ENCODE results near the gene ANKRD33. TPM values are rescaled to one million over a fixed set of nuclear protein-coding genes. Genes with fewer than 3 reads are reported as not detected.

ANKRD33 gene
- total RNA-seq, 2 experiments from 2014 or later: not detected

GRCh38 chr12:51871918-51872688, 15.8 kb upstream of the ANKRD33 start:
- CTCF ChIA-PET (ENCODE audit: unreplicated experiment): interaction anchor here (0.6 kb wide), 1 partner anchor 57 kb away, joined by 25 read pairs; no protein-coding TSS in a partner anchor

GRCh38 chr12:51872689-51872981, 15.3 kb upstream of the ANKRD33 start:
- intact Hi-C loops (cut with micrococcal nuclease; ENCODE audit: unreplicated experiment): loop anchor here (10.0 kb wide), 1 partner anchor 338 kb away; no protein-coding TSS in a partner anchor
- Histone ChIP-seq H3K79me2 (ENCODE audit: insufficient read depth, low read depth, low read length) (no peaks in the 10 kb centered on the region), H3K27ac (ENCODE audit: low read depth, low read length, poor library complexity, severe bottlenecking) (no peak overlapping the region), H3K4me1 (ENCODE audit: insufficient read depth, low read length, poor library complexity, severe bottlenecking) (no peaks in the 10 kb centered on the region), H2AFZ (ENCODE audit: low read length) (no peak overlapping the region), H3K36me3 (ENCODE audit: insufficient read depth, low read length) (no peaks in the 10 kb centered on the region), H3K9me2 (ENCODE audit: insufficient read depth, low read length) (no peaks in the 10 kb centered on the region), H3K4me2 (ENCODE audit: low read length) (no peak overlapping the region), H3K4me3 (ENCODE audit: low read depth, low read length, poor library complexity, severe bottlenecking) (no peak overlapping the region), H3K9me3 (ENCODE audit: low read length) (no peaks in the 10 kb centered on the region), H4K20me1 (ENCODE audit: insufficient read depth, low read length) (no peaks in the 10 kb centered on the region)
- no TSS peak for BruUV-seq (replicated peaks)
- DNase-seq (ENCODE audit: low spot score): no peak
- CTCF ChIA-PET (ENCODE audit: unreplicated experiment): no interaction called here
- TF ChIP-seq EZH2phosphoT487 (IDR thresholded peaks at IDR 0.05; ENCODE audit: borderline replicate concordance, low read depth, low read length): no peak
- no peak for TF ChIP-seq CTCF (conservative IDR thresholded peaks at IDR 0.05; ENCODE audit: low read length)
- POLR2A ChIA-PET: interaction anchor here (0.7 kb wide), 1 partner anchor 144 kb away, joined by 5 read pairs; no protein-coding TSS in a partner anchor

More at GRCh38 chr12:51871918-51872688, 15.8 kb upstream of the ANKRD33 start:
- POLR2A ChIA-PET: interaction anchor here (0.6 to 0.7 kb wide), 2 partner anchors 40 to 143 kb away, joined by 5 read pairs; no protein-coding TSS in a partner anchor
- H3K79me2 ChIP-seq (ENCODE audit: insufficient read depth, low read depth, low read length): no peaks in the 10 kb centered on the region
- no peaks in the 10 kb centered on the region for H3K9me2 ChIP-seq (ENCODE audit: insufficient read depth, low read length)
- H3K36me3 ChIP-seq (ENCODE audit: insufficient read depth, low read length): no peaks in the 10 kb centered on the region
- no peak for DNase-seq (ENCODE audit: low spot score)
- no peak overlapping the region for H3K4me3 ChIP-seq (ENCODE audit: low read depth, low read length, poor library complexity, severe bottlenecking)
- H3K27ac ChIP-seq (ENCODE audit: low read depth, low read length, poor library complexity, severe bottlenecking): no peak overlapping the region
- no peak overlapping the region for H3K4me2 ChIP-seq (ENCODE audit: low read length)
- TF ChIP-seq CTCF (conservative IDR thresholded peaks at IDR 0.05; ENCODE audit: low read length): no peak
- no peak for TF ChIP-seq EZH2phosphoT487 (IDR thresholded peaks at IDR 0.05; ENCODE audit: borderline replicate concordance, low read depth, low read length)
- no peaks in the 10 kb centered on the region for H3K4me1 ChIP-seq (ENCODE audit: insufficient read depth, low read length, poor library complexity, severe bottlenecking)
- H2AFZ ChIP-seq (ENCODE audit: low read length): no peak overlapping the region
- no TSS peak for BruUV-seq (replicated peaks)
- no peaks in the 10 kb centered on the region for H4K20me1 ChIP-seq (ENCODE audit: insufficient read depth, low read length)
- no peaks in the 10 kb centered on the region for H3K9me3 ChIP-seq (ENCODE audit: low read length)
- intact Hi-C loops (cut with micrococcal nuclease; ENCODE audit: unreplicated experiment): loop anchor here (10.0 kb wide), 1 partner anchor 337 kb away; no protein-coding TSS in a partner anchor
